ENCODE measurements around the gene DYRK3. TPM values are rescaled to one million over a fixed set of nuclear protein-coding genes. Genes with fewer than 3 reads are reported as not detected.

DYRK3 gene
- total RNA-seq, 4 donors from 2014 or later = 0.85 to 1.8 (median 1.0) TPM

DNA sequence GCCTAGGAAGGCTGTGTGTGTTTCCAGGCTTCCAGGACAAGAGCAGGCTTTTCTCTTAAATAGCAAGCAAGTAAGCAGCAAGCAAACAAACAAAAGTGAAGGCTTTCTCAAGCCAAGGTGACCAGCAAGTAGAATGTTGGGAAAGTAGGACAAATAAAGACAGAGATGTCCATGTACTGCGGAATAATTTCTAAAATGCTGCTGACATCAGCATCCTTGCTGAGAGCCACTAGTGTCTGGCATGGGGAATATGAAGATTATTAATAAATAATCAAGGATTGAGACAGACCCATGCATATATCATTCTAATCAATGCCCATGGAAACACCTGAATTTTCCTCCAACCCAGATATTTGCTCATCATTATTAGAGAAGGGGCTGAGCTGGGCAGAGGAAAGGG lies 6.4 kb upstream of the DYRK3 start:
- Histone ChIP-seq H3K4me3 (no peak overlapping the region), H3K9me3 (no peaks in the 10 kb centered on the region), H3K27me3 (no peaks in the 10 kb centered on the region), H3K36me3 (no peaks in the 10 kb centered on the region), H3K4me1 (no peaks in the 10 kb centered on the region), H3K27ac (no peak overlapping the region)
- intact Hi-C loops (cut with DNase I; ENCODE audit: low total_unique reads) (no loop called here), in situ Hi-C loops (cut with MboI; ENCODE audit: low sequenced_read_pairs in 4 of 4) (loop anchor here in 1 of 4 donors (25.0 kb wide), 1 partner anchor 433 kb away; the partner anchor contains the start of genes PFKFB2 and YOD1)
- no peak for ATAC-seq
- TF ChIP-seq CTCF (IDR thresholded peaks at IDR 0.05 in 4 of 5, conservative IDR thresholded peaks at IDR 0.05 in 1 of 5) (no peak), POLR2A (IDR thresholded peaks at IDR 0.05) (no peak)
- no peak for DNase-seq

GRCh38 chr1:206631085-206631509 lies 4.2 kb upstream of the DYRK3 start:
- in situ Hi-C loops (cut with MboI; ENCODE audit: low sequenced_read_pairs in 4 of 4) = loop anchor here (5.0 to 25.0 kb wide), 5 partner anchors 174 to 431 kb away; partner anchors contain the start of genes PFKFB2 (in 1 of the 4) and YOD1 (in 1 of the 4)

GRCh38 chr1:206633708-206634121 lies 1.6 kb upstream of the DYRK3 start:
- TF ChIP-seq CTCF (IDR thresholded peaks at IDR 0.05 in 4 of 5, conservative IDR thresholded peaks at IDR 0.05 in 1 of 5) (no peak), POLR2A (IDR thresholded peaks at IDR 0.05) (peak in 1 of 2 donors; percentile 15)
- in situ Hi-C loops (cut with MboI; ENCODE audit: low sequenced_read_pairs in 4 of 4) = loop anchor here (5.0 to 25.0 kb wide), 5 partner anchors 171 to 429 kb away; partner anchors contain the start of genes PFKFB2 (in 1 of the 4) and YOD1 (in 1 of the 4)
- H3K36me3 ChIP-seq = no peaks in the 10 kb centered on the region
- no peak overlapping the region for H3K4me3 ChIP-seq
- H3K4me1 ChIP-seq = peaks cover 11 to 16% of the 10 kb centered on the region in 2 donors
- intact Hi-C loops (cut with DNase I; ENCODE audit: low total_unique reads) = loop anchor here (1.0 to 5.0 kb wide), 5 partner anchors 31 to 349 kb away; no protein-coding TSS in a partner anchor
- ATAC-seq (peak in 1 of 2 donors; percentile 27), DNase-seq (peak in 1 of 2 donors; percentile 5)
- H3K9me3 ChIP-seq = no peaks in the 10 kb centered on the region
- H3K27me3 ChIP-seq = no peaks in the 10 kb centered on the region
- H3K27ac ChIP-seq = peak overlapping the region in 2 of 4 donors; percentile 28 to 76

More at GRCh38 chr1:206631085-206631509, 4.2 kb upstream of the DYRK3 start:
- peak; percentile 23 to 37 for ATAC-seq
- TF ChIP-seq POLR2A (IDR thresholded peaks at IDR 0.05) = no peak
- peak; percentile 11 to 58 (median 30) for TF ChIP-seq CTCF (IDR thresholded peaks at IDR 0.05 in 4 of 5, conservative IDR thresholded peaks at IDR 0.05 in 1 of 5)
- intact Hi-C loops (cut with DNase I; ENCODE audit: low total_unique reads) = loop anchor here (5.0 kb wide), 1 partner anchor 351 kb away; no protein-coding TSS in a partner anchor
- peaks cover 8 to 14% of the 10 kb centered on the region in 2 donors for H3K4me1 ChIP-seq
- no peaks in the 10 kb centered on the region for H3K9me3 ChIP-seq
- no peak overlapping the region for H3K4me3 ChIP-seq
- no peak overlapping the region for H3K27ac ChIP-seq
- peak; percentile 32 to 39 for DNase-seq
- H3K36me3 ChIP-seq = no peaks in the 10 kb centered on the region
- no peaks in the 10 kb centered on the region for H3K27me3 ChIP-seq

GRCh38 chr1:206634365-206635079 lies 814 bp upstream of the DYRK3 start:
- TF ChIP-seq CTCF (IDR thresholded peaks at IDR 0.05 in 4 of 5, conservative IDR thresholded peaks at IDR 0.05 in 1 of 5) (peak; percentile 70 to 91 (median 86)), POLR2A (IDR thresholded peaks at IDR 0.05) (no peak)
- no peaks in the 10 kb centered on the region for H3K9me3 ChIP-seq
- H3K4me1 ChIP-seq = peaks cover 11 to 16% of the 10 kb centered on the region in 2 donors
- ATAC-seq = peak; percentile 79
- peak; percentile 80 to 87 for DNase-seq
- H3K36me3 ChIP-seq = no peaks in the 10 kb centered on the region
- no peaks in the 10 kb centered on the region for H3K27me3 ChIP-seq
- H3K27ac ChIP-seq = peak overlapping the region; percentile 70 to 79 (median 73)
- in situ Hi-C loops (cut with MboI; ENCODE audit: low sequenced_read_pairs in 4 of 4) = loop anchor here (5.0 to 25.0 kb wide), 5 partner anchors 170 to 428 kb away; partner anchors contain the start of genes PFKFB2 (in 1 of the 4) and YOD1 (in 1 of the 4)
- H3K4me3 ChIP-seq = peak overlapping the region; percentile 76 to 93 (median 88)
- intact Hi-C loops (cut with DNase I; ENCODE audit: low total_unique reads) = loop anchor here (1.0 to 5.0 kb wide), 7 partner anchors 22 to 348 kb away; partner anchors contain the start of genes EIF2D and MAPKAPK2
